Dendritic cell treated with granulocyte-macrophage colony-stimulating factor and Interleukin-4, amounts not matched to agents 40 ng/mL and 50 ng/mL, for 4 days (primary cell): ENCODE measurements around the gene PLCH1.
"Not testable (repeated sequence)": the region's sequence is repeated elsewhere in the genome, so short reads cannot be mapped to it uniquely, and the experiment has no call there.

ENCODE experiments used
- H3K27ac Mint-ChIP-seq: one replicate; pipeline ENCODE4 v1.8.0; 2022; ENCODE audit warnings: mild to moderate bottlenecking, mixed read lengths
- H3K27me3 Mint-ChIP-seq: one replicate; pipeline ENCODE4 v1.8.0; 2022; ENCODE audit warnings: mild to moderate bottlenecking, mixed read lengths
- H3K36me3 Mint-ChIP-seq: one replicate; pipeline ENCODE4 v1.8.0; 2022; ENCODE audit warnings: low read depth, mixed read lengths
- H3K4me1 Mint-ChIP-seq: one replicate; pipeline ENCODE4 v1.8.0; 2022; ENCODE audit warnings: low read depth, mixed read lengths
- H3K4me3 Mint-ChIP-seq: one replicate; pipeline ENCODE4 v1.8.0; 2022; ENCODE audit warnings: mild to moderate bottlenecking, moderate library complexity, mixed read lengths
- H3K9me3 Mint-ChIP-seq: one replicate; pipeline ENCODE4 v1.8.0; 2022; ENCODE audit warnings: mixed read lengths
- intact Hi-C: fragments of 100-400 bp; cut with micrococcal nuclease; formaldehyde crosslinking; loops from one replicate; pipeline ENCODE4 v1.15.0; 2022

The PLCH1 gene

GRCh38 chr3:155637567-155637966, 107.3 kb downstream of the PLCH1 start:
- Mint-ChIP-seq H3K27me3 (no peaks in the 10 kb centered on the region), H3K27ac (no peak overlapping the region), H3K4me3 (no peak overlapping the region), H3K4me1 (no peaks in the 10 kb centered on the region), H3K9me3 (no peaks in the 10 kb centered on the region), H3K36me3 (no peaks in the 10 kb centered on the region)
- intact Hi-C loops, result no loop called here

GRCh38 chr3:155635056-155635455, 109.8 kb downstream of the PLCH1 start:
- no peaks in the 10 kb centered on the region for H3K27me3 Mint-ChIP-seq
- no peaks in the 10 kb centered on the region for H3K4me1 Mint-ChIP-seq
- H3K27ac Mint-ChIP-seq, result no peak overlapping the region
- no peak overlapping the region for H3K4me3 Mint-ChIP-seq
- H3K9me3 Mint-ChIP-seq, result no peaks in the 10 kb centered on the region
- intact Hi-C loops, result no loop called here
- H3K36me3 Mint-ChIP-seq, result no peaks in the 10 kb centered on the region

GRCh38 chr3:155634121-155634719, 110.7 kb downstream of the PLCH1 start:
- Mint-ChIP-seq H3K27me3 (no peaks in the 10 kb centered on the region), H3K27ac (no peak overlapping the region), H3K9me3 (no peaks in the 10 kb centered on the region), H3K36me3 (no peaks in the 10 kb centered on the region), H3K4me3 (no peak overlapping the region), H3K4me1 (no peaks in the 10 kb centered on the region)
- intact Hi-C loops, result no loop called here

- no peaks in the 10 kb centered on the region for H3K4me1 Mint-ChIP-seq
- H3K4me3 Mint-ChIP-seq, result no peak overlapping the region
- H3K9me3 Mint-ChIP-seq, result no peaks in the 10 kb centered on the region
- no peaks in the 10 kb centered on the region for H3K27me3 Mint-ChIP-seq
- H3K36me3 Mint-ChIP-seq, result no peaks in the 10 kb centered on the region
- no peak overlapping the region for H3K27ac Mint-ChIP-seq
- intact Hi-C loops, result no loop called here
Observed at GRCh38 chr3:155631323-155632019, 113.4 kb downstream of the PLCH1 start.

- Mint-ChIP-seq H3K9me3 (no peaks in the 10 kb centered on the region), H3K4me3 (no peak overlapping the region), H3K4me1 (no peaks in the 10 kb centered on the region), H3K27me3 (no peaks in the 10 kb centered on the region), H3K36me3 (no peaks in the 10 kb centered on the region), H3K27ac (no peak overlapping the region)
- intact Hi-C loops, result no loop called here
Observed at GRCh38 chr3:155629556-155629955, 115.3 kb downstream of the PLCH1 start.

GRCh38 chr3:155629056-155629455, 115.8 kb downstream of the PLCH1 start:
- no peak overlapping the region for H3K27ac Mint-ChIP-seq
- H3K4me3 Mint-ChIP-seq, result no peak overlapping the region
- H3K9me3 Mint-ChIP-seq, result no peaks in the 10 kb centered on the region
- no peaks in the 10 kb centered on the region for H3K27me3 Mint-ChIP-seq
- intact Hi-C loops, result no loop called here
- no peaks in the 10 kb centered on the region for H3K4me1 Mint-ChIP-seq
- H3K36me3 Mint-ChIP-seq, result no peaks in the 10 kb centered on the region

- H3K36me3 Mint-ChIP-seq, H3K27me3 Mint-ChIP-seq, H3K4me1 Mint-ChIP-seq, intact Hi-C loops, H3K27ac Mint-ChIP-seq, H3K9me3 Mint-ChIP-seq, H3K4me3 Mint-ChIP-seq: not testable (repeated sequence)
Observed at GRCh38 chr3:155622647-155623046, 122.2 kb downstream of the PLCH1 start.

GRCh38 chr3:155620552-155620951, 124.3 kb downstream of the PLCH1 start:
- H3K27me3 Mint-ChIP-seq, H3K36me3 Mint-ChIP-seq, H3K4me1 Mint-ChIP-seq, H3K9me3 Mint-ChIP-seq, intact Hi-C loops, H3K27ac Mint-ChIP-seq, H3K4me3 Mint-ChIP-seq: not testable (repeated sequence)

GRCh38 chr3:155619118-155619915, 125.6 kb downstream of the PLCH1 start:
- Mint-ChIP-seq H3K36me3 (no peaks in the 10 kb centered on the region), H3K4me3 (no peak overlapping the region), H3K27me3 (no peaks in the 10 kb centered on the region), H3K27ac (no peak overlapping the region), H3K4me1 (no peaks in the 10 kb centered on the region), H3K9me3 (peaks cover 8% of the 10 kb centered on the region)
- intact Hi-C loops, result no loop called here

- Mint-ChIP-seq H3K4me1 (no peaks in the 10 kb centered on the region), H3K4me3 (no peak overlapping the region), H3K9me3 (peaks cover 8% of the 10 kb centered on the region), H3K27ac (no peak overlapping the region), H3K27me3 (no peaks in the 10 kb centered on the region), H3K36me3 (no peaks in the 10 kb centered on the region)
- intact Hi-C loops, result no loop called here
Observed at GRCh38 chr3:155618543-155618942, 126.3 kb downstream of the PLCH1 start.

GRCh38 chr3:155617346-155617925, 127.4 kb downstream of the PLCH1 start:
- no peak overlapping the region for H3K4me3 Mint-ChIP-seq
- no peaks in the 10 kb centered on the region for H3K36me3 Mint-ChIP-seq
- intact Hi-C loops, result no loop called here
- H3K27ac Mint-ChIP-seq, result no peak overlapping the region
- no peaks in the 10 kb centered on the region for H3K27me3 Mint-ChIP-seq
- H3K4me1 Mint-ChIP-seq, result no peaks in the 10 kb centered on the region
- H3K9me3 Mint-ChIP-seq, result peaks cover 19% of the 10 kb centered on the region

GRCh38 chr3:155615141-155615540, 129.7 kb downstream of the PLCH1 start:
- H3K9me3 Mint-ChIP-seq, result peaks cover 25% of the 10 kb centered on the region
- H3K27ac Mint-ChIP-seq, H3K36me3 Mint-ChIP-seq, H3K27me3 Mint-ChIP-seq, intact Hi-C loops, H3K4me3 Mint-ChIP-seq, H3K4me1 Mint-ChIP-seq: not testable (repeated sequence)

GRCh38 chr3:155614410-155614809, 130.5 kb downstream of the PLCH1 start:
- H3K4me3 Mint-ChIP-seq, H3K4me1 Mint-ChIP-seq, H3K27ac Mint-ChIP-seq, intact Hi-C loops, H3K27me3 Mint-ChIP-seq, H3K36me3 Mint-ChIP-seq: not testable (repeated sequence)
- H3K9me3 Mint-ChIP-seq, result peaks cover 31% of the 10 kb centered on the region

GRCh38 chr3:155611456-155611855, 133.4 kb downstream of the PLCH1 start:
- no peaks in the 10 kb centered on the region for H3K27me3 Mint-ChIP-seq
- H3K36me3 Mint-ChIP-seq, result no peaks in the 10 kb centered on the region
- no peaks in the 10 kb centered on the region for H3K4me1 Mint-ChIP-seq
- intact Hi-C loops, result no loop called here
- H3K9me3 Mint-ChIP-seq, result peaks cover 42% of the 10 kb centered on the region
- no peak overlapping the region for H3K4me3 Mint-ChIP-seq
- H3K27ac Mint-ChIP-seq, result no peak overlapping the region
